PC-3 (cell line): ENCODE results near the gene DGKD. TPM values are rescaled to one million over a fixed set of nuclear protein-coding genes. Genes with fewer than 3 reads are reported as not detected.

ENCODE experiments used
- ATAC-seq: fragments of 200-7000 bp; cut with Tn5 transposase; 2 replicates; pipeline ENCODE4 v1.9.1; 2020; ENCODE audit warnings: mild to moderate bottlenecking, moderate library complexity
- BruUV-seq: library from RNA; stranded (reverse); fragments of 400-500 nt; replicated peaks from 2 replicates; lab custom pipeline; 2021; lab: Mats Ljungman, UMichigan
- CTCF ChIA-PET: fragments of 300-600 bp; sonication (Branson Sonifier 250); formaldehyde crosslinking; loops from one replicate; lab custom pipeline; 2022; ENCODE audit warnings: antibody characterized with exemption; lab: Charles Lee
- POLR2A ChIA-PET: fragments of 300-600 bp; sonication (Branson Sonifier 250); formaldehyde crosslinking; loops from one replicate; lab custom pipeline; 2022; ENCODE audit warnings: antibody characterized with exemption; ENCODE audit not compliant: unreplicated experiment; lab: Charles Lee
- DNase-seq: peaks from one replicate; pipeline ENCODE4 v3.0.0-alpha.2; 2015
- H2AFZ ChIP-seq: fragments of 300-600 bp; sonication (generic); 2 replicates; pipeline ENCODE4 v1.6.0; 2016; ENCODE audit warnings: antibody characterized with exemption, low read length
- H3F3A ChIP-seq: fragments of 300-600 bp; sonication (generic); one replicate; pipeline ENCODE4 v1.6.0; 2017; ENCODE audit warnings: antibody characterized with exemption, low read length, control low read depth, mild to moderate bottlenecking; ENCODE audit not compliant: unreplicated experiment
- H3K27ac ChIP-seq: fragments of 300-600 bp; sonication (generic); 2 replicates; pipeline ENCODE4 v1.5.1; 2016; ENCODE audit warnings: mild to moderate bottlenecking, low read length
- H3K27me3 ChIP-seq: fragments of 300-600 bp; sonication (generic); 2 replicates; pipeline ENCODE4 v1.6.1; 2016; ENCODE audit warnings: low read length, mixed read lengths
- H3K36me3 ChIP-seq: fragments of 300-600 bp; sonication (generic); 2 replicates; pipeline ENCODE4 v1.6.1; 2016; ENCODE audit warnings: low read depth, mixed run types, low read length, mixed read lengths
- H3K4me1 ChIP-seq: fragments of 300-600 bp; sonication (generic); 2 replicates; pipeline ENCODE4 v1.5.1; 2016; ENCODE audit warnings: low read length; ENCODE audit not compliant: insufficient read depth
- H3K4me2 ChIP-seq: fragments of 300-600 bp; sonication (generic); 2 replicates; pipeline ENCODE4 v1.6.0; 2016; ENCODE audit warnings: low read length
- H3K4me3 ChIP-seq: fragments of 300-600 bp; sonication (generic); 2 replicates; pipeline ENCODE4 v1.5.1; 2016; ENCODE audit warnings: mild to moderate bottlenecking, low read length, mixed read lengths
- H3K79me2 ChIP-seq: fragments of 300-600 bp; sonication (generic); 2 replicates; pipeline ENCODE4 v1.6.1; 2017; ENCODE audit warnings: low read length, mixed read lengths
- H3K9ac ChIP-seq: fragments of 300-600 bp; sonication (generic); 2 replicates; pipeline ENCODE4 v1.6.0; 2016; ENCODE audit warnings: mild to moderate bottlenecking, low read length
- H3K9me2 ChIP-seq: fragments of 300-600 bp; sonication (generic); replicated peaks from 2 replicates; pipeline ENCODE4 v1.6.1; 2016; ENCODE audit warnings: mixed run types, low read length, mixed read lengths
- H3K9me3 ChIP-seq: fragments of 300-600 bp; sonication (generic); 2 replicates; pipeline ENCODE4 v1.6.1; 2016; ENCODE audit warnings: low read length, mixed read lengths
- H4K20me1 ChIP-seq: fragments of 300-600 bp; sonication (generic); 2 replicates; pipeline ENCODE4 v1.6.1; 2016; ENCODE audit warnings: low read length, mixed read lengths
- CTCF ChIP-seq: fragments of 300-600 bp; sonication (generic); conservative IDR thresholded peaks from 2 replicates; pipeline ENCODE4 v1.5.1; 2017; ENCODE audit warnings: antibody characterized with exemption, low read depth, mild to moderate bottlenecking, low read length
- EZH2 ChIP-seq: fragments of 300-600 bp; sonication (generic); IDR thresholded peaks from one replicate; pipeline ENCODE4 v1.6.1; 2017; ENCODE audit warnings: antibody characterized with exemption, mild to moderate bottlenecking, low read length; ENCODE audit not compliant: unreplicated experiment
- EZH2phosphoT487 ChIP-seq: fragments of 300-600 bp; sonication (generic); IDR thresholded peaks from 2 replicates; pipeline ENCODE4 v1.6.1; 2018; ENCODE audit warnings: mild to moderate bottlenecking, antibody characterized with exemption, low read length, borderline replicate concordance
- intact Hi-C: fragments of 100-400 bp; cut with micrococcal nuclease; formaldehyde crosslinking; loops from 2 replicates; pipeline ENCODE4 v1.9.0; 2023
- total RNA-seq: library from RNA; depleted of rRNA; stranded (reverse); fragments of >200 nt; gene quantifications from 2 replicates; pipeline ENCODE4 v1.2.3, GENCODE V29; 2014

DGKD gene
- total RNA-seq, 1 experiment from 2014 or later, result 23.3 TPM

GRCh38 chr2:233499928-233500327 is 145.6 kb downstream of the DGKD start:
- H3K4me3 ChIP-seq, result no peak overlapping the region
- H3K4me1 ChIP-seq, result peaks cover 28% of the 10 kb centered on the region
- H3K27ac ChIP-seq, result peak overlapping the region; percentile 68; the same call in 1 of the 2 replicates
- peaks cover 18% of the 10 kb centered on the region for H3K9me3 ChIP-seq
- H3K27me3 ChIP-seq, result no peaks in the 10 kb centered on the region
- no peaks in the 10 kb centered on the region for H3K79me2 ChIP-seq
- TF ChIP-seq EZH2phosphoT487 (no peak), CTCF (no peak), EZH2 (no peak)
- peak; percentile 16 for ATAC-seq
- DNase-seq, result no peak
- H4K20me1 ChIP-seq, result no peaks in the 10 kb centered on the region
- H2AFZ ChIP-seq, result no peak overlapping the region
- H3K4me2 ChIP-seq, result no peak overlapping the region
- TSS peak; percentile 64 for BruUV-seq
- no peaks in the 10 kb centered on the region for H3F3A ChIP-seq
- intact Hi-C loops, result loop anchor here (2.0 kb wide), 1 partner anchor 13 kb away; no protein-coding TSS in a partner anchor
- peaks cover 31% of the 10 kb centered on the region for H3K36me3 ChIP-seq
- H3K9ac ChIP-seq, result no peak overlapping the region
- H3K9me2 ChIP-seq, result no peaks in the 10 kb centered on the region
- CTCF ChIA-PET, result no interaction called here
- POLR2A ChIA-PET, result no interaction called here

GRCh38 chr2:233501198-233502076 is 147.1 kb downstream of the DGKD start:
- ChIA-PET CTCF (interaction anchor here (0.5 kb wide), 1 partner anchor 665 kb away, joined by 8 read pairs; no protein-coding TSS in a partner anchor), POLR2A (no interaction called here)
- ATAC-seq (peak; percentile 94), DNase-seq (peak; percentile 73)
- no peaks in the 10 kb centered on the region for H3F3A ChIP-seq
- H3K36me3 ChIP-seq, result peaks cover 31% of the 10 kb centered on the region
- no peak for TF ChIP-seq CTCF
- TF ChIP-seq EZH2phosphoT487, result no peak
- TF ChIP-seq EZH2, result no peak
- intact Hi-C loops, result loop anchor here (2.0 kb wide), 1 partner anchor 15 kb away; no protein-coding TSS in a partner anchor
- H3K4me2 ChIP-seq, result peak overlapping the region; percentile 36
- no peaks in the 10 kb centered on the region for H3K9me2 ChIP-seq
- H4K20me1 ChIP-seq, result no peaks in the 10 kb centered on the region
- no peak overlapping the region for H3K4me3 ChIP-seq
- peak overlapping the region; percentile 68 for H3K27ac ChIP-seq
- TSS peak; percentile 69 for BruUV-seq
- peaks cover 25% of the 10 kb centered on the region for H3K4me1 ChIP-seq
- H3K79me2 ChIP-seq, result no peaks in the 10 kb centered on the region
- no peak overlapping the region for H3K9ac ChIP-seq
- peaks cover 18% of the 10 kb centered on the region for H3K9me3 ChIP-seq
- H3K27me3 ChIP-seq, result no peaks in the 10 kb centered on the region
- no peak overlapping the region for H2AFZ ChIP-seq

GRCh38 chr2:233503481-233503880 is 149.2 kb downstream of the DGKD start:
- DNase-seq, result no peak

More at GRCh38 chr2:233503481-233503880, 149.2 kb downstream of the DGKD start:
- H3K4me1 ChIP-seq, result peaks cover 25% of the 10 kb centered on the region
- H4K20me1 ChIP-seq, result no peaks in the 10 kb centered on the region
- no peak overlapping the region for H3K27ac ChIP-seq
- BruUV-seq, result no TSS peak
- ChIA-PET CTCF (no interaction called here), POLR2A (no interaction called here)
- no peak overlapping the region for H3K4me2 ChIP-seq
- H3K9ac ChIP-seq, result no peak overlapping the region
- no peak overlapping the region for H2AFZ ChIP-seq
- no peak overlapping the region for H3K4me3 ChIP-seq
- ATAC-seq, result no peak
- no peaks in the 10 kb centered on the region for H3K79me2 ChIP-seq
- intact Hi-C loops, result no loop called here
- peaks cover 34% of the 10 kb centered on the region for H3K36me3 ChIP-seq
- TF ChIP-seq CTCF, result no peak
- TF ChIP-seq EZH2phosphoT487, result no peak
- no peak for TF ChIP-seq EZH2
- H3K9me3 ChIP-seq, result peaks cover 18% of the 10 kb centered on the region
- no peaks in the 10 kb centered on the region for H3K9me2 ChIP-seq
- no peaks in the 10 kb centered on the region for H3F3A ChIP-seq
- H3K27me3 ChIP-seq, result no peaks in the 10 kb centered on the region
